HTR-8/SVneo (cell line): ENCODE measurements around the gene RFX2.
"Not testable (repeated sequence)": the region's sequence is repeated elsewhere in the genome, so short reads cannot be mapped to it uniquely, and the experiment has no call there.

Experiments used
- DNase-seq: peaks from one replicate; pipeline ENCODE4 v3.0.0; 2011; ENCODE audit warnings: low spot score, mixed read lengths; ENCODE audit not compliant: insufficient read length
- FAIRE-seq: peaks from 2 replicates; lab custom pipeline; 2011; peaks lifted over from hg19 to GRCh38; lab: Jason Lieb, UNC

RFX2 gene

GRCh38 chr19:5963855-5964254, 146.4 kb downstream of the RFX2 start:
- no peak for FAIRE-seq
- no peak for DNase-seq

- not testable (repeated sequence) for FAIRE-seq, DNase-seq
Measured at GRCh38 chr19:5963259-5963658, 147.0 kb downstream of the RFX2 start.

GRCh38 chr19:5961969-5962945, 148.0 kb downstream of the RFX2 start:
- no peak for DNase-seq
- no peak for FAIRE-seq

- not testable (repeated sequence) for FAIRE-seq, DNase-seq
Measured at GRCh38 chr19:5961641-5961968, 148.7 kb downstream of the RFX2 start.

- FAIRE-seq (no peak), DNase-seq (no peak)
Measured at GRCh38 chr19:5960005-5961001, 150.0 kb downstream of the RFX2 start.

- FAIRE-seq (no peak), DNase-seq (no peak)
Measured at GRCh38 chr19:5959260-5960004, 150.9 kb downstream of the RFX2 start.

- no peak for DNase-seq
Measured at GRCh38 chr19:5958851-5959122, 151.5 kb downstream of the RFX2 start.

GRCh38 chr19:5958074-5958850, 152.0 kb downstream of the RFX2 start:
- FAIRE-seq (no peak), DNase-seq (no peak)

More at GRCh38 chr19:5958851-5959122, 151.5 kb downstream of the RFX2 start:
- FAIRE-seq = no peak

- DNase-seq (no peak), FAIRE-seq (no peak)
Measured at GRCh38 chr19:5957170-5957569, 153.1 kb downstream of the RFX2 start.

GRCh38 chr19:5956728-5957127, 153.6 kb downstream of the RFX2 start:
- no peak for DNase-seq
- FAIRE-seq = no peak

- DNase-seq (no peak), FAIRE-seq (no peak)
Measured at GRCh38 chr19:5956323-5956722, 154.0 kb downstream of the RFX2 start.

GRCh38 chr19:5955636-5955935, 154.7 kb downstream of the RFX2 start:
- DNase-seq = no peak
- no peak for FAIRE-seq

GRCh38 chr19:5954293-5954692, 156.0 kb downstream of the RFX2 start:
- DNase-seq (no peak), FAIRE-seq (no peak)

GRCh38 chr19:5953680-5954213, 156.6 kb downstream of the RFX2 start:
- FAIRE-seq (no peak), DNase-seq (no peak)

GRCh38 chr19:5953030-5953589, 157.2 kb downstream of the RFX2 start:
- FAIRE-seq (no peak), DNase-seq (no peak)

GRCh38 chr19:5952193-5953029, 157.9 kb downstream of the RFX2 start:
- DNase-seq (no peak), FAIRE-seq (no peak)

GRCh38 chr19:5951338-5951861, 158.9 kb downstream of the RFX2 start:
- DNase-seq = no peak
- no peak for FAIRE-seq

- FAIRE-seq (no peak), DNase-seq (no peak)
Measured at GRCh38 chr19:5950741-5951140, 159.6 kb downstream of the RFX2 start.
